ENCODE data around the gene RIN1. TPM values are rescaled to one million over a fixed set of nuclear protein-coding genes. Genes with fewer than 3 reads are reported as not detected.

Gene RIN1
- polyA plus RNA-seq, 3 donors, result 6.1 to 15.4 (median 7.6) TPM

- no peak for DNase-seq
- H3K9me3 ChIP-seq (replicated peaks in 1 of 2; ENCODE audit: control insufficient read depth in 1 of 2, insufficient read depth in 1 of 2, low read length in 2 of 2), result no peaks in the 10 kb centered on the region
- peaks cover 10 to 40% of the 10 kb centered on the region in 2 donors for H3K27me3 ChIP-seq (ENCODE audit: control insufficient read depth in 2 of 2, insufficient read depth in 2 of 2, low read length in 2 of 2)
- H3K27ac ChIP-seq (ENCODE audit: low read depth in 1 of 2, low read length in 2 of 2), result no peak within 1 kb of the TSS
- no peak for TF ChIP-seq CTCF (IDR thresholded peaks at IDR 0.05)
- no peaks in the 10 kb centered on the region for H3K36me3 ChIP-seq (replicated peaks in 1 of 2; ENCODE audit: control insufficient read depth in 1 of 2, insufficient read depth in 2 of 2, low read length in 2 of 2)
- H3K9me3 Mint-ChIP-seq, result peaks cover 0 to 11% (median 2%) of the 10 kb centered on the region in 7 donors
- H3K4me1 ChIP-seq (ENCODE audit: control insufficient read depth in 1 of 2, insufficient read depth in 2 of 2, low read length in 2 of 2), result peaks cover 17 to 20% of the 10 kb centered on the region in 2 donors
- no peaks in the 10 kb centered on the region for H4K20me1 ChIP-seq (ENCODE audit: insufficient read depth, low read length)
- H3K9ac ChIP-seq (ENCODE audit: insufficient read depth, low read length, poor library complexity, severe bottlenecking), result peak within 1 kb of the TSS; percentile 62
- intact Hi-C loops (cut with micrococcal nuclease), result no loop called here
- peak within 1 kb of the TSS in 4 of 7 donors; percentile 5 to 63 (median 47) for H3K27ac Mint-ChIP-seq
- H3K4me2 ChIP-seq (replicated peaks; ENCODE audit: extremely low read depth, low read length, poor library complexity, severe bottlenecking), result peak within 1 kb of the TSS; percentile 91
- peaks cover 0 to 3% of the 10 kb centered on the region in 2 donors for H3K36me3 Mint-ChIP-seq
- H3K4me1 Mint-ChIP-seq, result peaks cover 12% of the 10 kb centered on the region
- H3K4me3 Mint-ChIP-seq, result peak within 1 kb of the TSS; percentile 81 to 90
- under 1% methylated on average over 40 of the region's 72 CpGs for WGBS (ENCODE audit: insufficient coverage)
- H3K27me3 Mint-ChIP-seq (ENCODE audit: low read depth in 3 of 3), result peaks cover 31 to 44% (median 36%) of the 10 kb centered on the region in 3 donors
- H3K79me2 ChIP-seq (ENCODE audit: insufficient read depth, low read length), result no peaks in the 10 kb centered on the region
- peak within 1 kb of the TSS; percentile 91 for H2AFZ ChIP-seq (ENCODE audit: insufficient read depth, low read depth, low read length, poor library complexity, severe bottlenecking)
- H3K4me3 ChIP-seq (replicated peaks in 1 of 3; ENCODE audit: low read depth in 2 of 3, low read length in 3 of 3), result peak within 1 kb of the TSS; percentile 52 to 81 (median 53)
These were observed 35.6 kb upstream of the RIN1 start, which contains the start of gene SLC29A2 for GRCh38 chr11:66371627-66372415. SLC29A2 (minus strand) TSS chr11:66371760; CDS start chr11:66371591, 169 bp downstream.

GRCh38 chr11:66369073-66369894 lies 33.0 kb upstream of the RIN1 start:
- Histone ChIP-seq H2AFZ (ENCODE audit: insufficient read depth, low read depth, low read length, poor library complexity, severe bottlenecking) (no peak overlapping the region), H3K36me3 (replicated peaks in 1 of 2; ENCODE audit: control insufficient read depth in 1 of 2, insufficient read depth in 2 of 2, low read length in 2 of 2) (no peaks in the 10 kb centered on the region), H3K27me3 (ENCODE audit: control insufficient read depth in 2 of 2, insufficient read depth in 2 of 2, low read length in 2 of 2) (peaks cover 10 to 36% of the 10 kb centered on the region in 2 donors), H3K4me1 (ENCODE audit: control insufficient read depth in 1 of 2, insufficient read depth in 2 of 2, low read length in 2 of 2) (peaks cover 17 to 20% of the 10 kb centered on the region in 2 donors), H4K20me1 (ENCODE audit: insufficient read depth, low read length) (no peaks in the 10 kb centered on the region), H3K4me3 (replicated peaks in 1 of 3; ENCODE audit: low read depth in 2 of 3, low read length in 3 of 3) (no peak overlapping the region), H3K27ac (ENCODE audit: low read depth in 1 of 2, low read length in 2 of 2) (no peak overlapping the region), H3K9me3 (replicated peaks in 1 of 2; ENCODE audit: control insufficient read depth in 1 of 2, insufficient read depth in 1 of 2, low read length in 2 of 2) (no peaks in the 10 kb centered on the region), H3K4me2 (replicated peaks; ENCODE audit: extremely low read depth, low read length, poor library complexity, severe bottlenecking) (no peak overlapping the region), H3K79me2 (ENCODE audit: insufficient read depth, low read length) (no peaks in the 10 kb centered on the region), H3K9ac (ENCODE audit: insufficient read depth, low read length, poor library complexity, severe bottlenecking) (no peak overlapping the region)
- no peak for DNase-seq
- 94% methylated on average over 22 of the region's 25 CpGs for WGBS (ENCODE audit: insufficient coverage)
- no peak overlapping the region for H3K4me3 Mint-ChIP-seq
- no peak for TF ChIP-seq CTCF (IDR thresholded peaks at IDR 0.05)
- no peak overlapping the region for H3K27ac Mint-ChIP-seq
- intact Hi-C loops (cut with micrococcal nuclease), result no loop called here
- H3K27me3 Mint-ChIP-seq (ENCODE audit: low read depth in 3 of 3), result peaks cover 29 to 42% (median 34%) of the 10 kb centered on the region in 3 donors
- H3K36me3 Mint-ChIP-seq, result peaks cover 0 to 3% of the 10 kb centered on the region in 2 donors
- H3K9me3 Mint-ChIP-seq, result peaks cover 0 to 11% (median 2%) of the 10 kb centered on the region in 7 donors
- H3K4me1 Mint-ChIP-seq, result peaks cover 12% of the 10 kb centered on the region

Data from CD14-positive monocyte (primary cell).